Activated gamma-delta T cell treated with Interleukin-2 at 50 U/mL for 16 hours (primary cell): ENCODE data around the gene TCEAL9.
"Not testable (repeated sequence)": the region's sequence is repeated elsewhere in the genome, so short reads cannot be mapped to it uniquely, and the experiment has no call there.

ENCODE experiments used
- DNase-seq: peaks from one replicate; pipeline ENCODE4 v3.0.0-alpha.2; 2020

The TCEAL9 gene

GRCh38 chrX:103356130-103356798 is at the start of gene TCEAL9:
TSS of gene TCEAL9 (plus strand) at chrX:103356506. CDS start at chrX:103357685, 1,179 bp downstream.
- DNase-seq = no peak

GRCh38 chrX:103309860-103310554 is 46.3 kb upstream of the TCEAL9 start:
- no peak for DNase-seq

- peak; percentile 77 for DNase-seq
Observed at GRCh38 chrX:103310555-103311398, 45.5 kb upstream of the TCEAL9 start, which contains the start of gene BEX2. TSS of gene BEX2 (minus strand) at chrX:103310990. CDS start at chrX:103309976, 1,014 bp downstream.

GRCh38 chrX:103311399-103311780 is 44.9 kb upstream of the TCEAL9 start:
- DNase-seq = no peak

GRCh38 chrX:103329991-103330390 is 26.3 kb upstream of the TCEAL9 start, which contains the start of gene TCEAL7:
TSS of gene TCEAL7 (plus strand) at chrX:103330239. CDS start at chrX:103331404, 1,165 bp downstream.
- no peak for DNase-seq

GRCh38 chrX:103330681-103331288 is 25.5 kb upstream of the TCEAL9 start:
- no peak for DNase-seq

- no peak for DNase-seq
Observed at GRCh38 chrX:103338663-103339062, 17.6 kb upstream of the TCEAL9 start.

- DNase-seq = peak; percentile 12
Observed at GRCh38 chrX:103343105-103343504, 13.2 kb upstream of the TCEAL9 start.

GRCh38 chrX:103344606-103345005 is 11.7 kb upstream of the TCEAL9 start:
- no peak for DNase-seq

- no peak for DNase-seq
Observed at GRCh38 chrX:103347682-103348397, 8.5 kb upstream of the TCEAL9 start.

- DNase-seq = no peak
Observed at GRCh38 chrX:103356858-103357257, 552 bp downstream of the TCEAL9 start.

- no peak for DNase-seq
Observed at GRCh38 chrX:103357871-103358270, 1.6 kb downstream of the TCEAL9 start.

GRCh38 chrX:103359605-103360004 is 3.3 kb downstream of the TCEAL9 start:
- DNase-seq = not testable (repeated sequence)

- DNase-seq = no peak
Observed at GRCh38 chrX:103360092-103360491, 3.8 kb downstream of the TCEAL9 start.

GRCh38 chrX:103360916-103361315 is 4.6 kb downstream of the TCEAL9 start:
- no peak for DNase-seq

- DNase-seq = no peak
Observed at GRCh38 chrX:103361798-103362197, 5.5 kb downstream of the TCEAL9 start.

GRCh38 chrX:103362474-103362873 is 6.2 kb downstream of the TCEAL9 start:
- no peak for DNase-seq

GRCh38 chrX:103363046-103363445 is 6.7 kb downstream of the TCEAL9 start:
- no peak for DNase-seq

- DNase-seq = no peak
Observed at GRCh38 chrX:103367502-103367901, 11.2 kb downstream of the TCEAL9 start.

- no peak for DNase-seq
Observed at GRCh38 chrX:103369479-103369878, 13.2 kb downstream of the TCEAL9 start.

GRCh38 chrX:103372886-103373285 is 16.6 kb downstream of the TCEAL9 start:
- DNase-seq = no peak

GRCh38 chrX:103373581-103373980 is 17.3 kb downstream of the TCEAL9 start:
- DNase-seq = no peak
